Measurements from ENCODE around the gene ZNF280A. TPM values are rescaled to one million over a fixed set of nuclear protein-coding genes. Genes with fewer than 3 reads are reported as not detected.

Gene ZNF280A
- total RNA-seq, 1 experiment from 2014 or later, result 0.81 TPM

DNA sequence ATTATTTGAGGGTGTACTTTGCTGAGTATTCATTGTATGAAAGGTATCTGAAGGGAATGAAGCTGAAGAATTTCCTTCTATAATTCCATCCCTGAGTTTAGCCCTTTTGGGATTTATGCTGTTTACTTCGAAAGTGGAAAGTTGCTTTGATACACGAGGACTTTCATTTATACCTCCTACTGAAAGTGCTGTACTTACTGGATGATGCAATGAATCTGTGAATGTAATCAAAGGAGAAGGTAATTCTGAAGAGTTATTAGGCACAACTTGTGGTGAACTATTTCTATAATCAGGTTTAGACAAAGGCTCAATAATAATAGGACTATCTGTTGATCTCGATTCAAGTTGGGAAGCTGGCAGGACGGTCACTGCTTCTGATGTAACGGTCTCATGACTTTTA is 31.3 kb downstream of the ZNF280A start:
- Histone ChIP-seq H3K79me2 (ENCODE audit: insufficient read depth, low read length) (no peaks in the 10 kb centered on the region), H3K9me2 (ENCODE audit: insufficient read depth) (no peaks in the 10 kb centered on the region), H2AFZ (ENCODE audit: low read depth, low read length, poor library complexity, severe bottlenecking) (no peak overlapping the region), H4K20me1 (ENCODE audit: insufficient read depth) (no peaks in the 10 kb centered on the region), H3K4me3 (replicated peaks in 1 of 2; ENCODE audit: low read depth in 1 of 2, low read length in 2 of 2) (no peak overlapping the region), H3K9me3 (ENCODE audit: control insufficient read depth in 1 of 2, insufficient read depth in 1 of 2, low read depth in 1 of 2, low read length in 2 of 2) (no peaks in the 10 kb centered on the region), H3K27ac (ENCODE audit: low read depth, low read length) (no peak overlapping the region), H3K27me3 (ENCODE audit: insufficient read depth, low read length) (no peaks in the 10 kb centered on the region), H3K4me2 (ENCODE audit: low read length) (no peak overlapping the region), H3K4me1 (ENCODE audit: control insufficient read depth in 1 of 2, insufficient read depth in 2 of 2, low read length in 2 of 2) (no peaks in the 10 kb centered on the region), H3K9ac (ENCODE audit: low read length) (no peak overlapping the region), H3K36me3 (ENCODE audit: control insufficient read depth in 1 of 2, insufficient read depth in 2 of 2, low read length in 2 of 2) (peaks cover 21 to 23% of the 10 kb centered on the region in 2 experiments)
- BruUV-seq (replicated peaks), result no TSS peak
- no peak for ATAC-seq
- intact Hi-C loops (cut with micrococcal nuclease), result no loop called here
- TF ChIP-seq EZH2phosphoT487 (IDR thresholded peaks at IDR 0.05; ENCODE audit: borderline replicate concordance) (no peak), EZH2 (IDR thresholded peaks at IDR 0.05) (no peak), POLR2A (IDR thresholded peaks at IDR 0.05; ENCODE audit: borderline replicate concordance, extremely low read depth, insufficient read depth, insufficient read length) (no peak), FOSL1 (IDR thresholded peaks at IDR 0.05; ENCODE audit: low read depth) (no peak), CBX3 (IDR thresholded peaks at IDR 0.05; ENCODE audit: low read depth) (no peak), SIN3A (IDR thresholded peaks at IDR 0.05; ENCODE audit: low read depth) (no peak), ZFX (IDR thresholded peaks at IDR 0.05) (no peak), SRF (IDR thresholded peaks at IDR 0.05; ENCODE audit: low read depth) (no peak), JUND (IDR thresholded peaks at IDR 0.05) (no peak), ATF3 (IDR thresholded peaks at IDR 0.05) (no peak)
- TF ChIP-seq, protein P1, sequence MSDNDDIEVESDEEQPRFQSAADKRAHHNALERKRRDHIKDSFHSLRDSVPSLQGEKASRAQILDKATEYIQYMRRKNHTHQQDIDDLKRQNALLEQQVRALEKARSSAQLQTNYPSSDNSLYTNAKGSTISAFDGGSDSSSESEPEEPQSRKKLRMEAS (IDR thresholded peaks at IDR 0.05), result no peak
- ChIA-PET POLR2A (no interaction called here), RAD21 (ENCODE audit: low non-redundant PET in 1 of 2, low total read pairs in 2 of 2, uncharacterized antibody in 2 of 2, unreplicated experiment in 2 of 2) (no interaction called here), CTCF (no interaction called here)
- no peak for DNase-seq (ENCODE audit: low read depth, low spot score)

GRCh38 chr22:22487869-22488597 is 32.0 kb downstream of the ZNF280A start:
- ChIA-PET CTCF (no interaction called here), POLR2A (no interaction called here), RAD21 (ENCODE audit: low non-redundant PET in 1 of 2, low total read pairs in 2 of 2, uncharacterized antibody in 2 of 2, unreplicated experiment in 2 of 2) (no interaction called here)
- Histone ChIP-seq H2AFZ (ENCODE audit: low read depth, low read length, poor library complexity, severe bottlenecking) (no peak overlapping the region), H3K9me2 (ENCODE audit: insufficient read depth) (no peaks in the 10 kb centered on the region), H3K79me2 (ENCODE audit: insufficient read depth, low read length) (no peaks in the 10 kb centered on the region), H3K36me3 (ENCODE audit: control insufficient read depth in 1 of 2, insufficient read depth in 2 of 2, low read length in 2 of 2) (peaks cover 21 to 23% of the 10 kb centered on the region in 2 experiments), H4K20me1 (ENCODE audit: insufficient read depth) (no peaks in the 10 kb centered on the region), H3K27ac (ENCODE audit: low read depth, low read length) (no peak overlapping the region), H3K27me3 (ENCODE audit: insufficient read depth, low read length) (no peaks in the 10 kb centered on the region), H3K4me1 (ENCODE audit: control insufficient read depth in 1 of 2, insufficient read depth in 2 of 2, low read length in 2 of 2) (no peaks in the 10 kb centered on the region), H3K9ac (ENCODE audit: low read length) (no peak overlapping the region), H3K9me3 (ENCODE audit: control insufficient read depth in 1 of 2, insufficient read depth in 1 of 2, low read depth in 1 of 2, low read length in 2 of 2) (no peaks in the 10 kb centered on the region), H3K4me2 (ENCODE audit: low read length) (no peak overlapping the region), H3K4me3 (replicated peaks in 1 of 2; ENCODE audit: low read depth in 1 of 2, low read length in 2 of 2) (no peak overlapping the region)
- BruUV-seq (replicated peaks), result TSS peak; percentile 17
- DNase-seq (ENCODE audit: low read depth, low spot score) (no peak), ATAC-seq (no peak)
- intact Hi-C loops (cut with micrococcal nuclease), result no loop called here
- TF ChIP-seq CBX3 (IDR thresholded peaks at IDR 0.05; ENCODE audit: low read depth), result no peak
- no peak for TF ChIP-seq CTCF (IDR thresholded peaks at IDR 0.05 in 2 of 3, conservative IDR thresholded peaks at IDR 0.05 in 1 of 3; ENCODE audit: borderline replicate concordance in 1 of 3, insufficient read depth in 1 of 3, low read depth in 2 of 3, low read length in 2 of 3)
- TF ChIP-seq SRF (IDR thresholded peaks at IDR 0.05; ENCODE audit: low read depth), result no peak
- no peak for TF ChIP-seq ZBTB33 (IDR thresholded peaks at IDR 0.05; ENCODE audit: extremely low read depth, insufficient replicate concordance, low read length)
- TF ChIP-seq FOSL1 (IDR thresholded peaks at IDR 0.05; ENCODE audit: low read depth), result no peak
- no peak for TF ChIP-seq RAD21 (IDR thresholded peaks at IDR 0.05; ENCODE audit: low read depth)
- TF ChIP-seq ZNF274 (IDR thresholded peaks at IDR 0.05; ENCODE audit: low read depth, low read length), result no peak
- no peak for TF ChIP-seq ATF3 (IDR thresholded peaks at IDR 0.05)
